Activated naive CD4-positive, alpha-beta T cell treated with anti-CD3 and anti-CD28 coated beads for 36 hours (primary cell): ENCODE measurements around the gene FAM78A. TPM values are rescaled to one million over a fixed set of nuclear protein-coding genes. Genes with fewer than 3 reads are reported as not detected.
"Not testable (repeated sequence)": the region's sequence is repeated elsewhere in the genome, so short reads cannot be mapped to it uniquely, and the experiment has no call there.

Experiments used
- CTCF ChIA-PET: fragments of 350-600 bp; sonication (Branson Sonifier 250); formaldehyde crosslinking; loops from one replicate; lab custom pipeline; 2021; ENCODE audit warnings: antibody characterized with exemption; lab: Charles Lee
- DNase-seq: peaks from one replicate; pipeline ENCODE4 v3.0.0-alpha.2; 2020
- H3K27ac Mint-ChIP-seq: one replicate; pipeline ENCODE4 v1.8.0; 2021; ENCODE audit warnings: mild to moderate bottlenecking, mixed read lengths
- H3K27me3 Mint-ChIP-seq: one replicate; pipeline ENCODE4 v1.8.0; 2021; ENCODE audit warnings: low read depth, mixed read lengths
- H3K36me3 Mint-ChIP-seq: one replicate; pipeline ENCODE4 v1.8.0; 2021; ENCODE audit warnings: low read depth, mixed read lengths
- H3K4me1 Mint-ChIP-seq: one replicate; pipeline ENCODE4 v1.8.0; 2021; ENCODE audit warnings: low read depth, mixed read lengths
- H3K4me3 Mint-ChIP-seq: one replicate; pipeline ENCODE4 v1.8.0; 2021; ENCODE audit warnings: mild to moderate bottlenecking, moderate library complexity, mixed read lengths
- H3K9me3 Mint-ChIP-seq: one replicate; pipeline ENCODE4 v1.8.0; 2021; ENCODE audit warnings: mixed read lengths
- intact Hi-C: fragments of 100-400 bp; cut with micrococcal nuclease; formaldehyde crosslinking; loops from one replicate; pipeline ENCODE4 v1.15.1; 2023
- total RNA-seq, 2 experiments: library from RNA; stranded (reverse); gene quantifications; one replicate each; pipeline ENCODE4 v1.2.3, GENCODE V29; 2021

Gene FAM78A
- total RNA-seq, 2 experiments from 2014 or later, result 24.1 to 24.7 TPM

GRCh38 chr9:131227959-131228460, 48.3 kb downstream of the FAM78A start:
- no peak overlapping the region for H3K27ac Mint-ChIP-seq
- no peaks in the 10 kb centered on the region for H3K27me3 Mint-ChIP-seq
- no peaks in the 10 kb centered on the region for H3K9me3 Mint-ChIP-seq
- intact Hi-C loops, result no loop called here
- H3K4me1 Mint-ChIP-seq, result peaks cover 1% of the 10 kb centered on the region
- no peak for DNase-seq
- no peak overlapping the region for H3K4me3 Mint-ChIP-seq
- peaks cover 20% of the 10 kb centered on the region for H3K36me3 Mint-ChIP-seq
- CTCF ChIA-PET, result interaction anchor here (1.2 kb wide), 1 partner anchor 108 kb away, joined by 4 read pairs; no protein-coding TSS in a partner anchor

- intact Hi-C loops, result no loop called here
- Mint-ChIP-seq H3K4me1 (peaks cover 1% of the 10 kb centered on the region), H3K27me3 (no peaks in the 10 kb centered on the region), H3K9me3 (no peaks in the 10 kb centered on the region), H3K4me3 (no peak overlapping the region), H3K36me3 (peaks cover 23% of the 10 kb centered on the region), H3K27ac (no peak overlapping the region)
- CTCF ChIA-PET, result no interaction called here
- no peak for DNase-seq
Measured at GRCh38 chr9:131227112-131227958, 49.0 kb downstream of the FAM78A start.

- CTCF ChIA-PET, result no interaction called here
- H3K4me3 Mint-ChIP-seq, result no peak overlapping the region
- H3K27me3 Mint-ChIP-seq, result no peaks in the 10 kb centered on the region
- H3K27ac Mint-ChIP-seq, result no peak overlapping the region
- DNase-seq, result no peak
- H3K36me3 Mint-ChIP-seq, result peaks cover 20% of the 10 kb centered on the region
- intact Hi-C loops, result no loop called here
- H3K9me3 Mint-ChIP-seq, result no peaks in the 10 kb centered on the region
- H3K4me1 Mint-ChIP-seq, result peaks cover 1% of the 10 kb centered on the region
Measured at GRCh38 chr9:131226226-131226625, 50.1 kb downstream of the FAM78A start.

GRCh38 chr9:131222460-131222859, 53.9 kb downstream of the FAM78A start:
- no peak for DNase-seq
- intact Hi-C loops, result no loop called here
- H3K27me3 Mint-ChIP-seq, result no peaks in the 10 kb centered on the region
- peaks cover 18% of the 10 kb centered on the region for H3K36me3 Mint-ChIP-seq
- H3K4me3 Mint-ChIP-seq, result no peak overlapping the region
- CTCF ChIA-PET, result interaction anchor here (1.2 kb wide), 1 partner anchor 114 kb away, joined by 3 read pairs; no protein-coding TSS in a partner anchor
- no peak overlapping the region for H3K27ac Mint-ChIP-seq
- H3K9me3 Mint-ChIP-seq, result no peaks in the 10 kb centered on the region
- peaks cover 1% of the 10 kb centered on the region for H3K4me1 Mint-ChIP-seq

- DNase-seq, result no peak
- Mint-ChIP-seq H3K36me3 (peaks cover 19% of the 10 kb centered on the region), H3K4me1 (peaks cover 1% of the 10 kb centered on the region), H3K9me3 (no peaks in the 10 kb centered on the region), H3K27me3 (no peaks in the 10 kb centered on the region), H3K4me3 (no peak overlapping the region), H3K27ac (no peak overlapping the region)
- CTCF ChIA-PET, result interaction anchor here (0.6 to 1.7 kb wide), 2 partner anchors 116 to 349 kb away, joined by 3 to 5 read pairs; no protein-coding TSS in a partner anchor
- intact Hi-C loops, result no loop called here
Measured at GRCh38 chr9:131220485-131220884, 55.8 kb downstream of the FAM78A start.

GRCh38 chr9:131218370-131218769, 57.9 kb downstream of the FAM78A start:
- Mint-ChIP-seq H3K9me3 (no peaks in the 10 kb centered on the region), H3K4me3 (no peak overlapping the region), H3K27ac (no peak overlapping the region), H3K27me3 (no peaks in the 10 kb centered on the region), H3K4me1 (peaks cover 5% of the 10 kb centered on the region), H3K36me3 (peaks cover 18% of the 10 kb centered on the region)
- intact Hi-C loops, result no loop called here
- DNase-seq, result no peak
- CTCF ChIA-PET, result interaction anchor here (2.1 kb wide), 1 partner anchor 118 kb away, joined by 6 read pairs; no protein-coding TSS in a partner anchor

GRCh38 chr9:131217331-131218031, 58.8 kb downstream of the FAM78A start:
- intact Hi-C loops, result no loop called here
- no peak overlapping the region for H3K4me3 Mint-ChIP-seq
- peaks cover 12% of the 10 kb centered on the region for H3K36me3 Mint-ChIP-seq
- H3K27ac Mint-ChIP-seq, result no peak overlapping the region
- CTCF ChIA-PET, result interaction anchor here (2.1 kb wide), 1 partner anchor 119 kb away, joined by 6 read pairs; no protein-coding TSS in a partner anchor
- H3K9me3 Mint-ChIP-seq, result peaks cover under 1% of the 10 kb centered on the region
- no peaks in the 10 kb centered on the region for H3K27me3 Mint-ChIP-seq
- no peak for DNase-seq
- peaks cover 5% of the 10 kb centered on the region for H3K4me1 Mint-ChIP-seq

GRCh38 chr9:131216806-131217205, 59.5 kb downstream of the FAM78A start:
- H3K27ac Mint-ChIP-seq, result no peak overlapping the region
- intact Hi-C loops, result no loop called here
- CTCF ChIA-PET, result interaction anchor here (0.6 kb wide), 1 partner anchor 147 kb away, joined by 9 read pairs; no protein-coding TSS in a partner anchor
- no peak for DNase-seq
- peaks cover 5% of the 10 kb centered on the region for H3K4me1 Mint-ChIP-seq
- H3K9me3 Mint-ChIP-seq, result peaks cover 5% of the 10 kb centered on the region
- no peaks in the 10 kb centered on the region for H3K27me3 Mint-ChIP-seq
- H3K4me3 Mint-ChIP-seq, result no peak overlapping the region
- H3K36me3 Mint-ChIP-seq, result peaks cover 18% of the 10 kb centered on the region

GRCh38 chr9:131214876-131215275, 61.4 kb downstream of the FAM78A start:
- CTCF ChIA-PET, result interaction anchor here (1.6 to 2.7 kb wide), 2 partner anchors 58 to 122 kb away, joined by 4 to 12 read pairs; no protein-coding TSS in a partner anchor
- Mint-ChIP-seq H3K36me3 (peaks cover 35% of the 10 kb centered on the region), H3K4me3 (no peak overlapping the region)

GRCh38 chr9:131214286-131214856, 61.9 kb downstream of the FAM78A start:
- DNase-seq, result no peak
- Mint-ChIP-seq H3K36me3 (peaks cover 39% of the 10 kb centered on the region), H3K4me1 (peaks cover 5% of the 10 kb centered on the region), H3K4me3 (no peak overlapping the region), H3K9me3 (peaks cover 14% of the 10 kb centered on the region), H3K27me3 (no peaks in the 10 kb centered on the region), H3K27ac (no peak overlapping the region)
- CTCF ChIA-PET, result interaction anchor here (1.4 to 2.7 kb wide), 3 partner anchors 59 to 135 kb away, joined by 4 to 12 read pairs (median 4); no protein-coding TSS in a partner anchor
- intact Hi-C loops, result no loop called here

More at GRCh38 chr9:131214876-131215275, 61.4 kb downstream of the FAM78A start:
- Mint-ChIP-seq H3K4me1 (peaks cover 5% of the 10 kb centered on the region), H3K9me3 (peaks cover 14% of the 10 kb centered on the region), H3K27me3 (no peaks in the 10 kb centered on the region), H3K27ac (no peak overlapping the region)
- intact Hi-C loops, result no loop called here
- DNase-seq, result no peak

- H3K36me3 Mint-ChIP-seq, result peaks cover 53% of the 10 kb centered on the region
- DNase-seq, H3K27me3 Mint-ChIP-seq, H3K4me3 Mint-ChIP-seq, H3K27ac Mint-ChIP-seq, intact Hi-C loops, H3K4me1 Mint-ChIP-seq: not testable (repeated sequence)
- CTCF ChIA-PET, result interaction anchor here (0.6 kb wide), 1 partner anchor 116 kb away, joined by 3 read pairs; no protein-coding TSS in a partner anchor
- peaks cover 14% of the 10 kb centered on the region for H3K9me3 Mint-ChIP-seq
Measured at GRCh38 chr9:131211920-131212319, 64.4 kb downstream of the FAM78A start.
